Measurements from ENCODE around the gene PCED1A. TPM values are rescaled to one million over a fixed set of nuclear protein-coding genes. Genes with fewer than 3 reads are reported as not detected.

The PCED1A gene
- total and polyA plus RNA-seq, 9 of the 15 experiments (the other 6 are each of a cell fraction or from before 2014, with no cell fraction given), result 1.5 to 11.5 (median 5.9) TPM

DNA sequence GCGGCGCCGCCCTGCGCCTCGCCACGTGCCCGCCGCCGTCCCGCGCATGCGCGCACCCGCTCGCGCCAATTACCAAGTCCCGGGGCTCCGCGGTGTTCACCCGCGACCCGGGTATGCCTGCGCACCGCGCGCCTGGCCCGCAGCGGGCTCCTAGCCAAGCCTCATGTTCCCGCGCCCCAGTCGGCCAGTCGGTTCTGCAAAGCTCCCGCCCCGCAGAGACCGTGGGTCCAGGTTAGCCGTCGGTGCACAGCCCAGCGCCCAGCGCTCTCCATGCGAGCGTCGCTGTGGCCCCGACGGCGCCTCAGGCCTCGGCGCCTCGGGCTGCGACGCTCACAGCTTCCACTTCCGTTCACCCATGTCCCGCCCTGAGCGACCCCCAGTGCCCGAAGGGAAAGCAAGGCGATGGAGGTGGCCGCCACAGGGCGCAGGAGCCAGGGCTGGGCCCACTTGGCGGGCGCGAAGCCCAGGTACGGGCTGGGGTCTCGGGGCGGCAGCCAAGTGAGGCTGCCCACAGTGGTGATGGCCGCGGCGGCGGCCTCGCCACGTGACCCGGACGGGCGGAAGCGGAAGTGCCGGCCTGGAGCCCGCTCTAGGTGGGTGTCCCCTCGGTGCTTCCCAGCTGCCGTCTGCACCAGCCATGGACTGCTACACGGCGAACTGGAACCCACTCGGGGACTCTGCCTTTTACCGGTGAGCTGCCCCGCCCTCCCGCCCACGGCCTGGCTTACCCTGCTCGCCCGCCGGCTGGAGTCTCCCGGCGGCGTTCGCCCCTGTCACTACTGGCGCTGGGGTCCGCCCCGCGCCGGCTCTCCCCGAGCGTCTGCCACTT is at the start of gene PCED1A, which contains the start of gene VPS16 (continued):
- TF ChIP-seq MEF2A (IDR thresholded peaks at IDR 0.05; ENCODE audit: control insufficient read depth, low read depth, low read length) (no peak), ZNF696 (CRISPR knock-in tag; conservative IDR thresholded peaks at IDR 0.05) (no peak), ELF2 (CRISPR knock-in tag; IDR thresholded peaks at IDR 0.05) (peak; percentile 95), BACH1 (tag; IDR thresholded peaks at IDR 0.05) (no peak), ZC3H4 (CRISPR knock-in tag; IDR thresholded peaks at IDR 0.05; ENCODE audit: borderline replicate concordance) (no peak), ETV6 (IDR thresholded peaks at IDR 0.05; ENCODE audit: borderline replicate concordance in 1 of 2, low read depth in 2 of 2, low read length in 1 of 2) (no peak), ETV6 (CRISPR knock-in tag; IDR thresholded peaks at IDR 0.05; ENCODE audit: borderline replicate concordance) (no peak), TCFL5 (CRISPR knock-in tag; conservative IDR thresholded peaks at IDR 0.05) (no peak), ESRRA (IDR thresholded peaks at IDR 0.05; ENCODE audit: borderline replicate concordance, low read depth) (no peak), ZNF23 (CRISPR knock-in tag; IDR thresholded peaks at IDR 0.05) (no peak), TEAD1 (CRISPR knock-in tag; IDR thresholded peaks at IDR 0.05) (peak in 1 of 2 experiments; percentile 35; a peak in 2 of 4 replicates), NUFIP1 (IDR thresholded peaks at IDR 0.05; ENCODE audit: partially characterized antibody) (no peak), ZNF140 (CRISPR knock-in tag; IDR thresholded peaks at IDR 0.05) (no peak), IFI16 (CRISPR knock-in tag; IDR thresholded peaks at IDR 0.05) (no peak), ZNF232 (CRISPR knock-in tag; IDR thresholded peaks at IDR 0.05) (no peak)
- TF ChIP-seq, protein P1, sequence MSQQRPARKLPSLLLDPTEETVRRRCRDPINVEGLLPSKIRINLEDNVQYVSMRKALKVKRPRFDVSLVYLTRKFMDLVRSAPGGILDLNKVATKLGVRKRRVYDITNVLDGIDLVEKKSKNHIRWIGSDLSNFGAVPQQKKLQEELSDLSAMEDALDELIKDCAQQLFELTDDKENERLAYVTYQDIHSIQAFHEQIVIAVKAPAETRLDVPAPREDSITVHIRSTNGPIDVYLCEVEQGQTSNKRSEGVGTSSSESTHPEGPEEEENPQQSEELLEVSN (IDR thresholded peaks at IDR 0.05; ENCODE audit: borderline replicate concordance in 1 of 2, extremely low read depth in 1 of 2, insufficient read depth in 1 of 2, insufficient read length in 1 of 2, low read depth in 1 of 2, low read length in 1 of 2, poor library complexity in 1 of 2, severe bottlenecking in 1 of 2), result peak; percentile 72
- TF ChIP-seq, protein P2, sequence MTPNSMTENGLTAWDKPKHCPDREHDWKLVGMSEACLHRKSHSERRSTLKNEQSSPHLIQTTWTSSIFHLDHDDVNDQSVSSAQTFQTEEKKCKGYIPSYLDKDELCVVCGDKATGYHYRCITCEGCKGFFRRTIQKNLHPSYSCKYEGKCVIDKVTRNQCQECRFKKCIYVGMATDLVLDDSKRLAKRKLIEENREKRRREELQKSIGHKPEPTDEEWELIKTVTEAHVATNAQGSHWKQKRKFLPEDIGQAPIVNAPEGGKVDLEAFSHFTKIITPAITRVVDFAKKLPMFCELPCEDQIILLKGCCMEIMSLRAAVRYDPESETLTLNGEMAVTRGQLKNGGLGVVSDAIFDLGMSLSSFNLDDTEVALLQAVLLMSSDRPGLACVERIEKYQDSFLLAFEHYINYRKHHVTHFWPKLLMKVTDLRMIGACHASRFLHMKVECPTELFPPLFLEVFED (CRISPR knock-in tag; conservative IDR thresholded peaks at IDR 0.05), result no peak
- TF ChIP-seq, protein P3, sequence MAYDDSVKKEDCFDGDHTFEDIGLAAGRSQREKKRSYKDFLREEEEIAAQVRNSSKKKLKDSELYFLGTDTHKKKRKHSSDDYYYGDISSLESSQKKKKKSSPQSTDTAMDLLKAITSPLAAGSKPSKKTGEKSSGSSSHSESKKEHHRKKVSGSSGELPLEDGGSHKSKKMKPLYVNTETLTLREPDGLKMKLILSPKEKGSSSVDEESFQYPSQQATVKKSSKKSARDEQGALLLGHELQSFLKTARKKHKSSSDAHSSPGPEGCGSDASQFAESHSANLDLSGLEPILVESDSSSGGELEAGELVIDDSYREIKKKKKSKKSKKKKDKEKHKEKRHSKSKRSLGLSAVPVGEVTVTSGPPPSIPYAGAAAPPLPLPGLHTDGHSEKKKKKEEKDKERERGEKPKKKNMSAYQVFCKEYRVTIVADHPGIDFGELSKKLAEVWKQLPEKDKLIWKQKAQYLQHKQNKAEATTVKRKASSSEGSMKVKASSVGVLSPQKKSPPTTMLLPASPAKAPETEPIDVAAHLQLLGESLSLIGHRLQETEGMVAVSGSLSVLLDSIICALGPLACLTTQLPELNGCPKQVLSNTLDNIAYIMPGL (CRISPR knock-in tag; IDR thresholded peaks at IDR 0.05), result no peak
- TF ChIP-seq, protein P4, sequence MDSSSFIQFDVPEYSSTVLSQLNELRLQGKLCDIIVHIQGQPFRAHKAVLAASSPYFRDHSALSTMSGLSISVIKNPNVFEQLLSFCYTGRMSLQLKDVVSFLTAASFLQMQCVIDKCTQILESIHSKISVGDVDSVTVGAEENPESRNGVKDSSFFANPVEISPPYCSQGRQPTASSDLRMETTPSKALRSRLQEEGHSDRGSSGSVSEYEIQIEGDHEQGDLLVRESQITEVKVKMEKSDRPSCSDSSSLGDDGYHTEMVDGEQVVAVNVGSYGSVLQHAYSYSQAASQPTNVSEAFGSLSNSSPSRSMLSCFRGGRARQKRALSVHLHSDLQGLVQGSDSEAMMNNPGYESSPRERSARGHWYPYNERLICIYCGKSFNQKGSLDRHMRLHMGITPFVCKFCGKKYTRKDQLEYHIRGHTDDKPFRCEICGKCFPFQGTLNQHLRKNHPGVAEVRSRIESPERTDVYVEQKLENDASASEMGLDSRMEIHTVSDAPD (CRISPR knock-in tag; IDR thresholded peaks at IDR 0.05), result no peak
- TF ChIP-seq, protein P5, sequence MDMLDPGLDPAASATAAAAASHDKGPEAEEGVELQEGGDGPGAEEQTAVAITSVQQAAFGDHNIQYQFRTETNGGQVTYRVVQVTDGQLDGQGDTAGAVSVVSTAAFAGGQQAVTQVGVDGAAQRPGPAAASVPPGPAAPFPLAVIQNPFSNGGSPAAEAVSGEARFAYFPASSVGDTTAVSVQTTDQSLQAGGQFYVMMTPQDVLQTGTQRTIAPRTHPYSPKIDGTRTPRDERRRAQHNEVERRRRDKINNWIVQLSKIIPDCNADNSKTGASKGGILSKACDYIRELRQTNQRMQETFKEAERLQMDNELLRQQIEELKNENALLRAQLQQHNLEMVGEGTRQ (CRISPR knock-in tag; IDR thresholded peaks at IDR 0.05), result peak; percentile 98
